Smooth muscle cell (in vitro differentiated cells): ENCODE measurements around the gene MAPK10. TPM values are rescaled to one million over a fixed set of nuclear protein-coding genes. Genes with fewer than 3 reads are reported as not detected.

ENCODE experiments used
- DNase-seq: peaks from one replicate; lab custom pipeline; 2025; ENCODE audit not compliant: unreplicated experiment; lab: John Stamatoyannopoulos, UW
- H2AFZ ChIP-seq: fragments of 200-600 bp; sonication (generic); 2 replicates; pipeline ENCODE4 v1.6.0; 2016; ENCODE audit warnings: antibody characterized with exemption, low read depth, mild to moderate bottlenecking
- H3F3A ChIP-seq: fragments of 200-600 bp; sonication (generic); 2 replicates; pipeline ENCODE4 v1.6.0; 2017; ENCODE audit warnings: antibody characterized with exemption, low read depth
- H3K27ac ChIP-seq: fragments of 200-600 bp; sonication (generic); 2 replicates; pipeline ENCODE4 v1.5.1; 2016; ENCODE audit warnings: low read depth, mild to moderate bottlenecking
- H3K27me3 ChIP-seq: fragments of 200-600 bp; sonication (generic); 2 replicates; pipeline ENCODE4 v1.6.1; 2016; ENCODE audit warnings: low read depth, mild to moderate bottlenecking
- H3K36me3 ChIP-seq: fragments of 200-600 bp; sonication (generic); 2 replicates; pipeline ENCODE4 v1.5.1; 2016; ENCODE audit warnings: low read depth
- H3K4me1 ChIP-seq: fragments of 200-600 bp; sonication (generic); 2 replicates; pipeline ENCODE4 v1.5.1; 2016; ENCODE audit warnings: low read depth
- H3K4me2 ChIP-seq: fragments of 200-600 bp; sonication (generic); 2 replicates; pipeline ENCODE4 v1.6.0; 2016; ENCODE audit warnings: mild to moderate bottlenecking
- H3K4me3 ChIP-seq: fragments of 200-600 bp; sonication (generic); 2 replicates; pipeline ENCODE4 v1.5.1; 2016; ENCODE audit warnings: mild to moderate bottlenecking
- H3K79me2 ChIP-seq: fragments of 200-600 bp; sonication (generic); 2 replicates; pipeline ENCODE4 v1.6.0; 2016; ENCODE audit warnings: low read depth, mild to moderate bottlenecking
- H3K9ac ChIP-seq: fragments of 200-600 bp; sonication (generic); 2 replicates; pipeline ENCODE4 v1.6.0; 2016; ENCODE audit warnings: low read depth
- H3K9me3 ChIP-seq: fragments of 200-600 bp; sonication (generic); replicated peaks from 2 replicates; pipeline ENCODE4 v1.5.1; 2016; ENCODE audit warnings: low read depth
- H4K20me1 ChIP-seq: fragments of 200-600 bp; sonication (generic); 2 replicates; pipeline ENCODE4 v1.6.0; 2016; ENCODE audit warnings: low read depth
- CTCF ChIP-seq: fragments of 200-600 bp; sonication (generic); IDR thresholded peaks from 2 replicates; pipeline ENCODE4 v1.5.1; 2017; ENCODE audit warnings: borderline replicate concordance, mild to moderate bottlenecking, antibody characterized with exemption; ENCODE audit not compliant: insufficient read depth, poor library complexity, severe bottlenecking
- WGBS: methylation state at CpG from one replicate; pipeline ENCODE4 v1.1.7; 2016; ENCODE audit warnings: low lambda C conversion rate; 5-methylcytosine and 5-hydroxymethylcytosine counted together
- polyA plus RNA-seq: library from polyadenylated mRNA; unstranded; fragments of >200 nt; fragmentation: Nextera tagmentation; extraction: Ambion mirVana; gene quantifications from 2 replicates; pipeline ENCODE4 v1.2.1, GENCODE V29; 2016
- total RNA-seq: library from RNA; depleted of rRNA; stranded (reverse); fragments of >200 nt; gene quantifications from 2 replicates; pipeline ENCODE4 v1.2.3, GENCODE V29; 2014

Gene MAPK10
- total and polyA plus RNA-seq, 2 experiments from 2014 or later, result 2.4 to 13.3 TPM

GRCh38 chr4:86398187-86398586 lies 38.3 kb upstream of the MAPK10 start:
- H3K27me3 ChIP-seq, result no peaks in the 10 kb centered on the region
- H3K4me1 ChIP-seq, result no peaks in the 10 kb centered on the region
- no peak for TF ChIP-seq CTCF
- H3K4me3 ChIP-seq, result no peak overlapping the region
- H2AFZ ChIP-seq, result no peak overlapping the region
- no peaks in the 10 kb centered on the region for H3F3A ChIP-seq
- H3K79me2 ChIP-seq, result no peaks in the 10 kb centered on the region
- no peaks in the 10 kb centered on the region for H3K36me3 ChIP-seq
- H3K4me2 ChIP-seq, result no peak overlapping the region
- H3K27ac ChIP-seq, result no peak overlapping the region
- no peak overlapping the region for H3K9ac ChIP-seq
- no peak for DNase-seq
- H4K20me1 ChIP-seq, result no peaks in the 10 kb centered on the region
- WGBS, result 100% methylated on average over 1 of the region's 1 CpG
- no peaks in the 10 kb centered on the region for H3K9me3 ChIP-seq

GRCh38 chr4:86393749-86394148 lies 33.9 kb upstream of the MAPK10 start:
- no peaks in the 10 kb centered on the region for H3K4me1 ChIP-seq
- H3K27me3 ChIP-seq, result no peaks in the 10 kb centered on the region
- no peak for DNase-seq
- H3K27ac ChIP-seq, result no peak overlapping the region
- H3K9me3 ChIP-seq, result no peaks in the 10 kb centered on the region
- WGBS, result 96% methylated on average over 4 of the region's 4 CpGs
- H3K9ac ChIP-seq, result no peak overlapping the region
- no peaks in the 10 kb centered on the region for H4K20me1 ChIP-seq
- TF ChIP-seq CTCF, result no peak
- no peaks in the 10 kb centered on the region for H3K36me3 ChIP-seq
- no peak overlapping the region for H3K4me3 ChIP-seq
- H3F3A ChIP-seq, result no peaks in the 10 kb centered on the region
- no peak overlapping the region for H3K4me2 ChIP-seq
- no peak overlapping the region for H2AFZ ChIP-seq
- no peaks in the 10 kb centered on the region for H3K79me2 ChIP-seq

GRCh38 chr4:86389664-86390063 lies 29.8 kb upstream of the MAPK10 start:
- Histone ChIP-seq H3K79me2 (no peaks in the 10 kb centered on the region), H3K9me3 (no peaks in the 10 kb centered on the region), H3K27me3 (no peaks in the 10 kb centered on the region), H3K4me2 (no peak overlapping the region), H3K9ac (no peak overlapping the region), H3K4me3 (no peak overlapping the region), H3F3A (no peaks in the 10 kb centered on the region), H3K36me3 (no peaks in the 10 kb centered on the region), H2AFZ (no peak overlapping the region), H4K20me1 (no peaks in the 10 kb centered on the region), H3K27ac (no peak overlapping the region), H3K4me1 (no peaks in the 10 kb centered on the region)
- no peak for DNase-seq
- 91% methylated on average over 1 of the region's 1 CpG for WGBS
- no peak for TF ChIP-seq CTCF

GRCh38 chr4:86388252-86388651 lies 28.4 kb upstream of the MAPK10 start:
- Histone ChIP-seq H3K9me3 (no peaks in the 10 kb centered on the region), H3K4me2 (no peak overlapping the region), H3K27me3 (no peaks in the 10 kb centered on the region), H3F3A (no peaks in the 10 kb centered on the region), H3K4me3 (no peak overlapping the region), H4K20me1 (no peaks in the 10 kb centered on the region), H3K27ac (no peak overlapping the region), H2AFZ (no peak overlapping the region), H3K79me2 (no peaks in the 10 kb centered on the region), H3K9ac (no peak overlapping the region), H3K4me1 (no peaks in the 10 kb centered on the region), H3K36me3 (no peaks in the 10 kb centered on the region)
- no peak for TF ChIP-seq CTCF
- WGBS, result 96% methylated on average over 1 of the region's 1 CpG
- DNase-seq, result no peak
